SW480 (cell line): ENCODE results near the gene CNTNAP1.
A peak's percentile ranks its signal among the peaks of the same experiment; 100 is the strongest.
"Not testable (repeated sequence)": the region's sequence is repeated elsewhere in the genome, so short reads cannot be mapped to it uniquely, and the experiment has no call there.

Source experiments
- DNase-seq: peaks from one replicate; pipeline ENCODE4 v3.0.0-alpha.2; 2016; ENCODE audit warnings: low spot score

The CNTNAP1 gene

GRCh38 chr17:42681976-42682721 is at the start of gene CNTNAP1:
TSS of gene CNTNAP1 (plus strand) at chr17:42682531. CDS start at chr17:42682830, 299 bp downstream.
- peak; percentile 36 for DNase-seq

- no peak for DNase-seq
Observed at GRCh38 chr17:42632949-42633444, 49.3 kb upstream of the CNTNAP1 start.

GRCh38 chr17:42639525-42640113 is 42.7 kb upstream of the CNTNAP1 start:
- DNase-seq, result no peak

DNA sequence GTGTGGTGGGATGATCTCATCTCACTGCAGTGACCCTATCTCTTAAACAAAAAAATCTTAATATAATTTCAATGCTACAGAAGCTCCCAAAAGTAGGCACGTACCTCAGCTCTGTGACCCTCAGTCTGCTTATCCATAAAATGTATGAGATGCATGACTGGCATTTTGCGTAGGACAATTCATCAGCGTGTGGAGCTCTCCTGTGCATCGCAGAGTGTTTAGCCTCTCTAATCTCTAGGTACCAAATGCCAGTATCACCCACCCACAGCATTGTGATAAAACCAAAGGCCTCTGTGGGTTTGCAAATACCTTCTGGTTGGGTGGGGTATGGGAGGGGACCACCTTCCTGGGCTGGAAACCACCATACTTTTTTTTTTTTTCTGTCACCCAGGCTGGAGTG is 42.2 kb upstream of the CNTNAP1 start:
- DNase-seq, result no peak

GRCh38 chr17:42642336-42642735 is 40.0 kb upstream of the CNTNAP1 start:
- no peak for DNase-seq

DNA sequence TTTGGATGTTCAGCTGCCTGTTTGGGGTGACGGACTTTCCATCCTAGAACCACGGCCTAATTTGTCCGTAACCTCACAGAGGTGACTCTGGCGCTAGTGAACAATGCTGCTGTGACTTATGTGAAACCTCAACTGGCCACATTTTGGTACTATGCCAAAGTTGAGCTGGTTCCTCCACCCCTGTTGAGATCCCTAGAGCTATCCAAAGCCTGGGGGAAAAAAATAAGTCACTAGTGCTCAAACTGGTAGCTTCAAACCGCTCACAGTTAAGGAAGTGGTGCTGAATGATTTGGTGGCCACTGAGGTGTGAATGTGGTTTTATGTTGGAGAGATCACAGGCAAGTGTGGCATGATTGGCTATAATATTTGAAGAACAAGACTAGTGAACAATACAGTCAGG is 34.6 kb upstream of the CNTNAP1 start:
- DNase-seq, result no peak

GRCh38 chr17:42651392-42651791 is 30.9 kb upstream of the CNTNAP1 start:
- DNase-seq, result no peak

DNA sequence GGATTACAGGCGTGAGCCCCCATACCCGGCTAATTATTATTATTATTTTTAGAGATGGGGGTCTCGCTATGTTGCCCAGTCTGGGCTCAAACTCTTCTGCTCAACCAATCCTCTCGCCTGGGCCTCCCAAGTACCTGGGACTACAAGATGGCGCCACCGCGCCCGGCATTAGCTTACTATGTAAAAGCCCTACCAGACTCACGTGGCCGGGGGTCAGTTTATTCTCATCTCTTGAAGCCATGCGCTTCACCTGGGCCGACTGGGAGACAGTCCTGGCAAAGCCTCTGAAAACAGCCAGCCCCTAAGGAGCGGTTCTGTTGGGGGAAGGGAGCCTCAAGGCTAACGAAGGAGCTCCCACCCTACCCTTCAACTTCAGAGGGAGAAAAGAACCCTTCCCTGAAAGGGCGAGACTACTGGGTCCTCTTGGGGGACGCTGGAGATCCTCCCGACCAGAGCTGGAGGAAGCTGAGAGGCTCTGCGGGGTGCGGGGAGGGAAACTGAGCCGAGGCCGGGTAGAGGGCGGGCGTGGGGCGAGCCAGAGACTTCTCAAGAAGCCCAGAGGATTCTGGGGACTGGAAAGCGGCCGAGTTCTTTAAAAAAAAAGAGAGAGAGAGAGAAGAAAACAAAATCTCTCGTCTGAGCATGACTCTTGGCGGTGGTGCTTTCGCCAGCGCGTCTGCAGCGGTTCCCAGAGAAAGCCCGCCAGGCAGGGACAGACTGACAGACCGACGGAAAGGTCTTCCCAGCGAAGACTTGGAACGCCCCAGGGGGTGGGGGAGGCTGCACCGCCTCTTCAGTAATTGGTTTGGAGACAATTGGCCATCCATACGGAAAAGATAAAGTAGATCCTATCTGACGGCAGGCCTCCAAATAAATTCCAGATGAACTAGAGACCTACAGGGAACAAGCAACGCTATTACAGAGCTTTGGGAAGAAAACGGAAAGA is 28.9 kb upstream of the CNTNAP1 start:
- DNase-seq, result no peak

GRCh38 chr17:42655528-42655927 is 26.8 kb upstream of the CNTNAP1 start:
- DNase-seq, result peak; percentile 69

- no peak for DNase-seq
Observed at GRCh38 chr17:42657824-42658588, 24.3 kb upstream of the CNTNAP1 start.

DNA sequence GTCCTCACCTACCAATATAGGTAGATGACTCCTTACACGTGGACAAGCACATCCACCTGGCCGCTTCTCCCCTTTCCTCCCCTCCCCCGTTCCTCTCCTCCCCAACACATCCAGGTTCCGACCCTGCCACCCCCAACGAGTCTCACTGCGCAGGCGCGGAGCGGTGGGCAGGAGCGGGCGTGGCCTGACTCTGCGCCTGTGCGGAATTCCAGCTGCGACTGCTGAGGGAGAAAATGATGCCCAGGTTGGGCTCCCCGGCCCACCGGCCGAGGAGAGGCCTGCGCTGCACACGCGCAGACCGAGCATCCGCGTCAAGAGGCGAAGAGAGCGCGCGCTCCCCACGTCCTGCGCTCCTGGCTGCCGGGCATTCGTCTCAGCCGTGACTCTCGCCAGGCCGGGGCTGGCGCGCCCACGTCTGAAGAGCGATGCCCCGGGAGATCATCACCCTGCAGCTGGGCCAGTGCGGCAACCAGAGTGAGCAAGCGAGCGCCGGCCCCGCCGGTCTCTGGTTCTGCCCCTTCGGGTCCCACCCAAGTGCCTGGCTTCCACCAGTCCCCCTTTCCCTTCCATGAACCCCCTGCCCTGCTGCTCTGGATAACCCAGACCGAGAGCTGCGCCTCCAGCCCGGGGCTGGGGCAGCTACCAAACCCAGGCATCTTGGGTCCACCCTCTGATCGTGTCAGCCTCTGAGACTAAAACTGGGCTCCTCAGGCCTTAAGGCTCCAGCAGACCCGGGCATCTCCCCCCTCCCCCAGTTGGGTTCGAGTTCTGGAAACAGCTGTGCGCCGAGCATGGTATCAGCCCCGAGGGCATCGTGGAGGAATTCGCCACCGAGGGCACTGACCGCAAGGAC is 23.0 kb upstream of the CNTNAP1 start, which contains the start of gene TUBG2:
TUBG2 (plus strand) TSS at position 206 of the 853 bp plus-strand sequence; CDS start at position 426, 220 bp downstream.
- DNase-seq, result peak; percentile 89

- DNase-seq, result not testable (repeated sequence)
Observed at GRCh38 chr17:42659932-42660274, 22.4 kb upstream of the CNTNAP1 start.

- DNase-seq, result peak; percentile 50
Observed at GRCh38 chr17:42660692-42661345, 21.5 kb upstream of the CNTNAP1 start.

DNA sequence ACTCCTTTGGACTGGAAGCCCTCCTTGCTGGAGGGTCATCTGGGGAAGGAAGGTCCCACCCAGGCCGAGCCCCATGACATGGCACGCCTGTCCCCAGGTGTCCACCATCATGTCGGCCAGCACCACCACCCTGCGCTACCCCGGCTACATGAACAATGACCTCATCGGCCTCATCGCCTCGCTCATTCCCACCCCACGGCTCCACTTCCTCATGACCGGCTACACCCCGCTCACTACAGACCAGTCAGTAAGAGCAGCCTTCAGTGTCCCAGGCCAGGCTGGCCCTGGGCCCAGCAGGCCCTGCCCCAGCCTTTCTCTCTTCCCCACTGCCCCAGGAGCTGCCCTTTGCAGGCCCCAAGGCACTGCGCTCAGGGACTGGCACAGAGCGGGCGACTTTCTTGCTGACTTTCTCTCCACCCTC is 16.7 kb upstream of the CNTNAP1 start:
- DNase-seq, result no peak

GRCh38 chr17:42666126-42666525 is 16.2 kb upstream of the CNTNAP1 start:
- DNase-seq, result not testable (repeated sequence)

DNA sequence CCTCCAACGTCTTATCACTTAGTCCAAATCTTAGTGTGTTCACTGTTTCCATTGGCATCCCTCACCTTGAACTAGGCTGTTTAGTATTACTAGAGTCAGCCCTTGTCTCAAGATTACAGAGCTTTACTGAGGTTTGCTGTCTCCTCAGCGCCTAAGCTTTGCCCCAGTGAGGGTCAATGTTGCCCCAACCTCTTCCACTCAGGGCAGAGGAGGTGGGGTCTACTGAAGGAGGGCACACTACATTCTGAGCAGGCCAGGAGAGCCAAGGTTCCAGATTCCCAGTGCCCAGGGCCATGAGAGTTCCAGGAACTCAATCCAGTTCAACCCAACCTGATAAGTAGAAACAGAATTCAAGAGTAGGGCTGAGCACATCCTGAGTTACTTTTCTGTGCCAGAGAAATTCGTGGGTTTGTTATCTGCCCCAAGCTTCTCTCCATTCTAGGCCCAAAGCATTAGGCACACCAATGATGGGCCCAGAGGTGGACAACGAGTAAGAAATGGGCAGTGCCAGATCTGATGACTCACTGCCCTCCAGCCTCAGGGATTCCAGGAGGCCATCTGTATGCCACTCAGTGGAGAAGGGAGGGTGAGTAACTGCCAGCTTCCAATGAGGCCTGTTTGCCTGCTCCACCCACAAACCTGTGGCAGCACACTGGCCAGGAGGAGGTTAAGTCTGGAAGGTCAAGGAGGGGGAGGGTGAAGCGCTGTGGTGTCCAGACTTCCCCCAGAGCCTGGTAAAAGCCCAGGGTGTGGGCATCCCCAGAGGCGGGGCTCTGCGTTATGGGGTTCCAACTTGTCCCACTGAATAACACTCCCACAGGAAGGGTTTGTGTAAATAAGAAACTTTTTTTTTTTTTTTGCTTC is 15.0 kb upstream of the CNTNAP1 start:
- peak; percentile 88 for DNase-seq

DNA sequence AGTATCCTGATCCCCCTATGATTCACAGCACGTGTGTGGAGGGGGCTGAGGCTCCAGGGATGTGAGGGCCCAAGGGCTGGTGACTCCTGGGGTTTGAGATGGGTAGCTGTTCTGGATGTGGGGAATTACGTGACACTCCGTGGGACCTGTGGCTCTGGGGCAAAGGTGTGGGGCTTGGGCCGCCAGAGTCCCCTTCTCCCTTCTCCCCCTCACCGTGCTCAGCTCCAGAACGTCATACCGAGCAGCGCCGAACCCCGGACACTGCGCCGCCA is 12.7 kb upstream of the CNTNAP1 start:
- no peak for DNase-seq

GRCh38 chr17:42669977-42670788 is 12.1 kb upstream of the CNTNAP1 start:
- no peak for DNase-seq
